Left forelimb (tissue), 1 donor: ENCODE measurements around the gene EXOC3L2.

ENCODE experiments used
- DNase-seq: peaks from one replicate; pipeline ENCODE4 v3.0.0-alpha.2; 2018; ENCODE audit warnings: low spot score

EXOC3L2 gene

GRCh38 chr19:45218911-45219743 lies 26.1 kb downstream of the EXOC3L2 start:
- no peak for DNase-seq

- DNase-seq = no peak
Observed at GRCh38 chr19:45218426-45218825, 26.8 kb downstream of the EXOC3L2 start.

GRCh38 chr19:45217957-45218334 lies 27.3 kb downstream of the EXOC3L2 start:
- no peak for DNase-seq

- no peak for DNase-seq
Observed at GRCh38 chr19:45217193-45217956, 27.8 kb downstream of the EXOC3L2 start.

- no peak for DNase-seq
Observed at GRCh38 chr19:45216667-45217066, 28.5 kb downstream of the EXOC3L2 start.

GRCh38 chr19:45215391-45216191 lies 29.6 kb downstream of the EXOC3L2 start:
- DNase-seq = no peak

- no peak for DNase-seq
Observed at GRCh38 chr19:45213031-45213430, 32.2 kb downstream of the EXOC3L2 start.

GRCh38 chr19:45211751-45212381 lies 33.3 kb downstream of the EXOC3L2 start:
- no peak for DNase-seq

GRCh38 chr19:45206328-45206727 lies 38.9 kb downstream of the EXOC3L2 start:
- DNase-seq = no peak

GRCh38 chr19:45205810-45206209 lies 39.4 kb downstream of the EXOC3L2 start:
- DNase-seq = no peak

GRCh38 chr19:45202637-45203036 lies 42.6 kb downstream of the EXOC3L2 start:
- DNase-seq = no peak

- no peak for DNase-seq
Observed at GRCh38 chr19:45200568-45200967, 44.6 kb downstream of the EXOC3L2 start.

GRCh38 chr19:45195764-45196163 lies 49.4 kb downstream of the EXOC3L2 start:
- no peak for DNase-seq

GRCh38 chr19:45191375-45191774 lies 53.8 kb downstream of the EXOC3L2 start:
- no peak for DNase-seq

GRCh38 chr19:45189971-45190370 lies 55.2 kb downstream of the EXOC3L2 start:
- DNase-seq = no peak

GRCh38 chr19:45187421-45188100 lies 57.6 kb downstream of the EXOC3L2 start:
- DNase-seq = no peak

GRCh38 chr19:45186509-45187334 lies 58.5 kb downstream of the EXOC3L2 start:
- DNase-seq = no peak

GRCh38 chr19:45184115-45184514 lies 61.1 kb downstream of the EXOC3L2 start:
- DNase-seq = no peak

- DNase-seq = no peak
Observed at GRCh38 chr19:45182758-45183157, 62.4 kb downstream of the EXOC3L2 start.

- no peak for DNase-seq
Observed at GRCh38 chr19:45180936-45181335, 64.3 kb downstream of the EXOC3L2 start.
